ENCODE data around the gene ZNF425.

- no peak for TF ChIP-seq CTCF (IDR thresholded peaks at IDR 0.05; ENCODE audit: low read depth, low read length, poor library complexity, severe bottlenecking)
- TF ChIP-seq EZH2phosphoT487 (IDR thresholded peaks at IDR 0.05; ENCODE audit: borderline replicate concordance, low read length), result no peak
Measured at GRCh38 chr7:149154056-149154455, 27.9 kb upstream of the ZNF425 start.
